HT1080 (cell line): ENCODE data around the gene ATP5MC2. TPM values are rescaled to one million over a fixed set of nuclear protein-coding genes. Genes with fewer than 3 reads are reported as not detected.
"Not testable (repeated sequence)": the region's sequence is repeated elsewhere in the genome, so short reads cannot be mapped to it uniquely, and the experiment has no call there.

ENCODE experiments used
- DNase-seq: peaks from one replicate; pipeline ENCODE4 v3.0.0-alpha.2; 2015; ENCODE audit warnings: low read depth
- polyA plus RNA-seq, 2 experiments: library from polyadenylated mRNA; depleted of rRNA; stranded (reverse); fragments of >200 nt; gene quantifications; 2 replicates each; pipeline ENCODE4 v1.2.3, GENCODE V29; 2015
- total RNA-seq: library from RNA; depleted of rRNA; stranded (reverse); fragments of >200 nt; shearing (Covaris generic); gene quantifications from 2 replicates; pipeline ENCODE4 v1.2.3, GENCODE V29; 2014; rRNA removed

Gene ATP5MC2
- total RNA-seq: 390 and 472 TPM in 2 replicates
- polyA plus RNA-seq (2015; cell fraction: cytosol; rRNA removed): 403 and 492 TPM in 2 replicates
- polyA plus RNA-seq (2015; cell fraction: nucleus; rRNA removed): 166 and 189 TPM in 2 replicates

DNA sequence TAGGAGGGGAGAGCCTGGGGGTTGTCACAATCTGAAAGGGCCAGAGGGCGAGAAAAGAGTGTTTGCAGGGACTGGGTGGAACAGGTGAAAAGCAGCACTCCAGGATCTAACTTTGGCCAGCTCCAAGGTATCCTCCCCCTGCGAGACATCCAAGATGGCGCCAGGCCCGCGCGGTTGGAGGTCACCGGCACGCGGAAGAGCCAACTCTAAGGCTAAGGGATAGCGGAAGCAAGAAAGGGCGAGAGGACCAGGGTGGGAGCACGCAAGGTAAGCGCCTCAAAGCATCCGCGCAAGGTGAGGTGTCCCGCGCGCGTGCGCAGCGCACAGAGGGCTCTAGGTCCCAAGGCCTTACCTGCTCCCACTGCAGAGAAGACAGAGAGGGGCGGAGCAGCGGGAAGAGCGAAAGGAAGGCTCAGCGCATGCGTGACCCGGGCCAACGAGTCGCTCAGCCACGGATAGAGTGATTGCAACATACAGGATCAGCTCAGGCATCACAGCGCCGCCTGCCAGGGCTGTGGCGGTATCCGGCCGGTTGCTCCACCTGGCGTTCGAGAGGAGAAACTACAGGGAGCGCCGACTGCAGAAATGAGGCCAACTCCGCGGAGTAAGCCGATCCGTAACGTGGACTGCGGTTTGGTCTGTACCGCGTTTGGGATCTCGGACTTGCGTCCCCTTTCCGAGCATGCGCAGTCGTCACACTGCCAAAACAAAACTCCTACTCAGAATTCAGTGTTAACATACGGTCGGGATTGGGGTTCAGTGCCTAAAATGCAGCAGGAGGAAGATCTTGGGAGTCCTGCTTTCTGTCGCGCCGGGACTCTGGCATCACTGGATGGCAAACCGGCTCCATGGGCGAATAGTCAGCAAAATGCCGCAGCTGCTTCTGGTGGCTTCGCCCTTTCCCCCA is at the start of gene ATP5MC2:
ATP5MC2 (minus strand) TSS at position 383 of the 907 bp plus-strand sequence. CDS start 3,469 bp downstream, outside the sequence.
- peak; percentile 99 for DNase-seq

DNA sequence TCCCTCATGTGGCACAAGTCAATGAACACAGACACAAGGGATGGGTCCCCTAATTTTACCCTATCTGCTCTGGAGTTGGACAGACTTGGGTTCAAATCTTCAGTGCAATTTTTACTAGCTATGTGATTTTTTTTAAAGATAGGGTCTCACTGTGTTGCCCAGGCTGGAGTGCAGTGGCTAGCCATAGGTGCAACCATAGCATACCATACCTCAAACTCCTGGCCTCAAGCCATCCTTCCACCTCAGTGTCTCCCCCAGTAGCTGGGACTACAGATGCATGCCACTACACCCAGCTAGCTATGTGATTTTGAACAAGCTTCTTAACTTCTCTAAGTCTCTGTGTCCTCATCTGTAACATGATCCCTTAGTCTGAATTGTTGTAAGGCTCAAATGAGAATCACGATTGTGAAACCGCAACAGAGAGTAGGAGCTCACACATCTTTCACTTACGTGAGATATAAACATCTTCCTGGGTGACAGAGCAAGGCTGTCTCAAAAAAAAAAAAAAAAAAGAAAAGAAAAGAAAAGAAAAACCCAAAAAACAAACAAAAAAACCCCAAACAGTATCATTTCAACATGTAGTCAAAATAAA is 46.7 kb upstream of the ATP5MC2 start:
- no peak for DNase-seq

DNA sequence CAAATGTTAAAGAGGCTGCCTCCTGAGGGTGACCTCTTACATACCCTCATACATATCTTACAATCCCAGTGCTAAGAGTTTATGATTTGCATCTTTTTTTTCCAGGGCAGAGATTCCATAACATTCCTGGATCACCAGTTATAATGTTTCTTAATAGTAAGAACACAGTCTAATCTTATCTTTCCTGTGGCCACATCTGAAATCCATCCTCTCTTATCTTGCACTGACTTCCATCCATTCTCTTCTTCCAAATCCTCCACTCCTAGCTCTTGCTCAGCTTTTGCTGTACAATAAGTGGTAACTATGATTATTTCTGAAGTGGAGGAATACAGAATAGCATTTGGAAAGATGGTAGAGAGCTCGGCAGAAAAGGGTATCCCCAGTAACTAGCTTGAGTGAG is 45.1 kb upstream of the ATP5MC2 start:
- no peak for DNase-seq

DNA sequence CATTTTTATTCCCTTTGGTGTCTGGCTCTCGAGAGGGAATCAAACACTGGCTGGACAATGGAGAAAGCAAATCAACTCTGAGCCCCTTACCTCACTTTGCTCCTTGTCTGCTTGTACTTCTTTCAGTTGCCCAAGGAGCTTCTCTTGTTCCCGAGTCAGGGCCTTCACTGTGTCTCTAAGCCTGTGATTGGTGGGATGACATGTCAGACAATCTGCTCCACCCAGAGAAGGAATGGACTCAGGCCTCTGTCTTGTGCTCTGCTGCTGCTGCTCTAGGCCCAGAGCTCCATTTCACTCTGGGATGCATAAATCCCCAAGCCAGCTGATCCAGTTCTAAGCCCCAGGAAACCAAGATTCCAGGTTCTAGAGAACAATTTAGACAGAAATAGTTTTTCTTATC is 43.8 kb upstream of the ATP5MC2 start:
- no peak for DNase-seq

DNA sequence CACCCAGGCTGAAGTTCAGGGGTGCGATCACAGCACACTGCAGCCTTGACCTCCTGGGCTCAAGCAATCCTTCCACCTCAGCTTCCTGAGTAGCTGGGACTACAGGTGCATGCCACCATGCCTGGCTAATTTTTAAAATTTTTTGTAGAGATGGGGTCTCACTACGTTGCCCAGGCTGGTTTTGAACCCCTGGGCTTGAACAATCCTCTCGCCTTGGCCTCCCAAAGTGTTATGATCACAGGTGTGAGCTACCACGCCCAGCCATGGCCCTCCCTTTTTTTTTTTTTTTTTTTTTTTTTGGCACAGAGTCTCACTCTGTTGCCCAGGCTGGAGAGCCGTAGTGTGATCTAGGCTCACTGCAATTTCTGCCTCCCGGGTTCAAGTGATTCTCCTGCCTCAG is 42.7 kb upstream of the ATP5MC2 start:
- not testable (repeated sequence) for DNase-seq

DNA sequence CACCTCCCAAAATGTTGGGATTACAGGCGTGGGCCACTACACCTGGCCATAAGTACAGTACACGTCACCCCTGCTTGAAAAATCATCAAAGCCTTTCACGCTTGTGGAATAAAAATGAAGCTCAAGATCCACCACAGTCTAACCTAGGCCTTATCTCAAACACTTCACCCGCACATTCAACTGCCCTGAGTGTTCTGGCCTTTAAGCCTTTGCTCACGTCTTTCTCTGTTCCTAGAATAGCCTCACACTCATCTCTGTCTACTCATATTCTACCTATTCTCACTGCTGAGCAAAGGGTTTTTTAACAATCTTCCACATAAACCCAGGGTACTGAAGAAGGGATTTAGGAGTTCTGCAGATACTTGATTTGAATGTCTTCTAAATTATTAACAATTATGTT is 41.4 kb upstream of the ATP5MC2 start:
- no peak for DNase-seq

DNA sequence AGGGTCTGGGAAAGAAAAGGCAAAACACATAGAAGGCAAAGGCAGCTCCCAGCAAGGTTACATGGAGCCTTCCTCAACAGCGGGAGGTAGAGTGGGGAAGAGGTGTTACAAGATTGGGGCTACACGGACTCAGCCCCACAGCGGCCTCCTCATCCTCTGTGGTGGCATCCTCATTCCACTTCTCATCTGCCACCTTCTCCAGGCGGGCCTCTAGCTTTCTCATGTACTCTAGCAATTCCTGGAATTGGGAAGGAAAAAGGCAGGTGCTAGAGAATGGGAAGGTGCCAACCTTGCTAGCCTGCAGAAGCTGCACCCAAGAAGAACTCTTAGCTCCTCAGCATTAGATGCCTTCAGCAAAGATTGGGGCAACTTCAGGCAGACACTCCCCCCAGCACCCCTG is 38.1 kb upstream of the ATP5MC2 start:
- no peak for DNase-seq

DNA sequence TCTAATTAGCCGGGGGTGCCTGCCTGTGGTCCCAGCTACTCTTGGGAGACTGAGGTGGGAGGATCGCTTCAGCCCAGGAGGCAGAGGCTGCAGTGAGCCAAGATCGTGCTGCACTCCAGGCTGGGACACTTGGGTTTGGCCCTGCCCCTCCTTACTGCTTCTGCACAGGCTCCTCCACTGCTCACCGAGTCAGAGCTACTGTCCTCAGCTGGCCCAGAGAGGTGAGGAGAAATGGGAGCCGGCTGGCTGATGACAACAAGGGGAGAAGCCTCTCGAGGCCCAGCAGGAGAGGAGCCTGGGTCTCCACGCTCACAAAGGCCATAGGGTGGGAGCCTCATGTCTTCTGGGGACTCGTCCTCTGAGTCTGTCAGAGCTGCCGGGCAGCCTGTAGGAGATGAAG is 37.6 kb upstream of the ATP5MC2 start:
- DNase-seq: no peak

DNA sequence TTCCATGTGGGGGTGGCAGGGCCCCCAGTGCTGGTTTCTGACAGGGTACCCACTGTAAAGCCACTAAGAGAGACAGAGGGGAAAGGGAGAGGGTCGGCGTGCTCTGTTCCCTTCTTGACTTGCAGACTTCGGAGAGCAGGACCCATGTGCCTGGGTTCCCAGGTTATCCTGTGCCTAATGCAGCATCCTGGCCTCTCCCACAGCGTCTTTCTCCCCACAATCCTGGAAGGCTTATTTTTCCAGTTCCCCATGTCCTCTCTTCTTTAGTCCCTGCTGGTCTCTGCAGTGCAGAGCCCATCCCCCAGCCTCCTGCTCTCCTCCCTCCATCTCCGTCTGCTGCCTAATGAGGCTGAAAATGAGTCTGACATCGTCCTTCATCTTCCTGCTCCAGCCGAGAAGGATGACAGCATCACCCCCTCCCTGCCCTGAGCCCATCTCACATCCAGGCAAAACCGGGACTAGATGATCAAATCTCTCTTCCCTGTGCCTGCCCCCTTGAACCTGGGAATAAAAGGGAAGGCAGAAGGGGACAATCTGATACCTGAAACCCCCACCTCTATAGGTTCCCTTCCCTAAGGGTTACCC is 36.3 kb upstream of the ATP5MC2 start:
- no peak for DNase-seq

DNA sequence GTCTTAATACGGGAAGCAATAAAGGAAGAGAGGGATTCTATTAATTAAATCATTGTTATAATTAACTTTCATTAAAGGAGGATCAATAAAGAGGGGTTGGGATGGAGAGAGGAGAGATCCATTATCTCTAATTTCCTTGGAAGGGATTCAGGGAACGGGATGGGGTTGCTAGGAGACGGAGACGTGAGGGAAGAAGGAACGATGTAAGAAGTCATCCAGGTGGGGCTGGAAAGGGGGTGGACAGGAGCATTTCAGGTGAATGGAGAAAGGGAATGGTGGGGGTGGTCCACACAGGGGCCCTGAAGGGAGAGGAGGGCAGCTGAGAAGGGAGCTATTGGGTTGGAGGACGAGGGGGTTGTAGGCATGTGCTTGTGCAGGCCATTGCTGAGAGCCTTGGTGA is 34.2 kb upstream of the ATP5MC2 start:
- no peak for DNase-seq

DNA sequence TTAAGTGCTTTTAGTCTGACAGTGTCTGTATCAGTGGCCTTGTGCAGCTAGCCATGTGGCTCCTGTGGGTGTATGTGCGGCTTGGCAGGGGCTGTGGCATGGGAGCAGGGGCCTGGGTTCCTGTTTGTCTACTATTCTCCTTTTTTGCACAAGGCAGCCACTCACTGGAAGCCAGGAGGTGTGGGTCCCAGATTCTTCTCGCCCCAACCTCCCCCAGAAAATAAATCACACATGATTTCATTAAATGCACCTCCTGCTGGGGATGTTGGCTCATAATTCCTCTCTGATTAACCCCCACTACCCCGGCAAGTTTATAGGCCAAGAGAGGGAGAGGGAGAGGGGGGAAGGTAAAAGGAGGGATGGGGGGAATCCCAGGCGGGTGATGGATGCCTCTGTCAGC is 33.8 kb upstream of the ATP5MC2 start:
- no peak for DNase-seq

DNA sequence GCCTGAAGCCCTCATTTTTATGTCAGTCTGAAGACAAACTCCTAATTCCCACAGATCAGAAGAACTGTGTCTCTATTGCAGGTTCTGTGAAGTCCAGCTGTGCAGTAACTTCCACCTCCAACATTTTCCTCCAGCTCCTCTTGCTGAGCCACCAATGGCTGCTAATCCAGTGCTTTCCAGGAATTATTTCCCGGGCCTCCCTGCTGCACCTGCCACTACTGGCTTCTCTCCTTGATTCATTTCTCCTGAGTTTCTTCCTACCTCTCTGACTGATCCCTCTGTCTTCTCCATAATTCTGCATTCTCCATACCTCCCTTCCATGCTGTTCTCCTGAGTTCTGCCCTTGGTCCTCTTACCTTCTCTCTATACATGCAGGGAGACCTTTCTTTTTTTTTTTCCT is 30.2 kb upstream of the ATP5MC2 start:
- no peak for DNase-seq

DNA sequence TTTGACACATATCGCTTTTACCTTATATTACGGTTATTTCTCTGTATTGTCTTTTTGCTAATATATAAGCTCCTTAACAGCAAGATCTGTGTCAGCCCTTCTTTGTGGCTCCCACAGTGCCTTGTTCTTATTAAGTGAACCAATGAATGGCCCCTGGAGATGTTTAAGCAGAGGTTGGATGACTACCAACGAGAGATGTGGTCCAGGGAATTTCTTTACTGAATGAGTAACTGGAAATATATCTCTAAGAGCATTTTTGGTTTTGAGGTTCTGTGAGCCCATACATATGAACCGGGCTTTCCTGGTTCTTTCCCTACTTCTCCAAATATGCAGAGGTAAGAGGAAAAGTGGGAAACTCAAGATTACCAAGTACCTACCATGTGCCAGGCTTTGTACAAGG is 27.9 kb upstream of the ATP5MC2 start:
- DNase-seq: no peak

DNA sequence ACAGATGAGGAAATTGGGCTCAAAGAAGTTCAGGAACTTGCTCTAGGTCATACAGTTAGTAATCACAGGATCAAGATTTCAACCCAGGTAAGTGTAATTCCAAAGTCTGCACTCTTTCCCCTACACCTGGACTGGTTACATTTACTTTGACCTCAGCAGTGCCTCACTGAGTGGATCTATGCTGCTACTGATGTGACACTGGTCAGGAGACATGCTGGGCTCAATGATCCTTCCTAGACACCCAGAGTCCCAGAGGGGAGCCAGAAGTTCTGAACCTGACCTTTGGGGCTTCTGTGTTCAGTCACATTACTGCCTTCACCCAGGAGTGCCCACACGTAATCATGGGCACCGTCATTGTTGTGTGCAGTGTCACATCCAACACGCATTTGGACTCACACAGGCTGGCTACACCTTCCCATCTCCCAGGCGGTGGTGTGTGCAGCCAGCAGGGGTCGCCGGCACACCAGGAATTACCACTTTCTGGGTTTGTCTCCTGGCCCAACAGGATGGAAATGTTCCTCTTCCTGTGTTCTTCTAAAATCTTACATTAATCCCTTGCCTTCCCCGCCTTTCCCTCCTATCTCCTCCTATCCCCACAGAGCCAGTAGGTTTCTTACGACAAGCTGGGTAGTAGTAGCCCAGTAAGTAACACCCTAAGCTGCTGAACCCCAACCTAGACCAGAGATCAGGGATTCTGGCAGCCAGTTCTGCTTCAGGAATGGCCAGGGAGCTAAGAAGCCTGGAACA is 25.8 kb upstream of the ATP5MC2 start:
- DNase-seq: peak; percentile 68

DNA sequence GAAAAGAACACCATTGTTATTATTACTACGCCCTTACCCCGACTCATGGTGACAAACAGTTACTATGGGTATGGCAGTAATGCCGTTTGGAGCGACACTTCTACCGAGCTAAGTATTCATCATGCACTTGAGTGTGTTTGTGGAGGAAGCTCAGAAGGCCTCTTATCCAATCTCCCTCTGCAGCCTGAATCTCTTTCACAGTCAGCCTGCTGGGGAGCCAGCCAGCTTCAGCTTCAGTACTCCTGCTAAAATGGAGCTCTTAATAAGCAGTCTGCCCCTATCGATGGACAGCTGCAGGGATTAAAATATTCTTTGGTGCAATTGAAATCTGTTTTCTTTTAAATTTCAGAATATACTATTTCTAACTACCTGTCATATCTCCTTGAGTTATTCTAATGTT is 24.7 kb upstream of the ATP5MC2 start:
- no peak for DNase-seq

DNA sequence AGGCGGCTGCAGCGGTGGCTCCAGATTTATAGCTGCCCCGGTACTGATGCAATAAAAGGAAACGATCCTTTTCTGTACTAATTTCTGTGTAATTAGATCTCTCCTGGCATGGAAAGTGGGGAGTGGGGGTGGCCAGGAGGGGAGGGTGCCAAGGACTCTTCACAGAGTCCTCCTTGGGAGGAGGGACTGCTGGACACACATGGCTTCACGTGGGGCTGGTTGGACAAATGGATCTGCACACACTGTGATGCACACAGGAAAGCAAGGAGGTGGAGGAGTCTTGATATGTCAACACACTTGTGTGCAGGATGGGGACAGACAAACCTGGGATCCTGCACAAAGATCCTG is 23.8 kb upstream of the ATP5MC2 start:
- no peak for DNase-seq

DNA sequence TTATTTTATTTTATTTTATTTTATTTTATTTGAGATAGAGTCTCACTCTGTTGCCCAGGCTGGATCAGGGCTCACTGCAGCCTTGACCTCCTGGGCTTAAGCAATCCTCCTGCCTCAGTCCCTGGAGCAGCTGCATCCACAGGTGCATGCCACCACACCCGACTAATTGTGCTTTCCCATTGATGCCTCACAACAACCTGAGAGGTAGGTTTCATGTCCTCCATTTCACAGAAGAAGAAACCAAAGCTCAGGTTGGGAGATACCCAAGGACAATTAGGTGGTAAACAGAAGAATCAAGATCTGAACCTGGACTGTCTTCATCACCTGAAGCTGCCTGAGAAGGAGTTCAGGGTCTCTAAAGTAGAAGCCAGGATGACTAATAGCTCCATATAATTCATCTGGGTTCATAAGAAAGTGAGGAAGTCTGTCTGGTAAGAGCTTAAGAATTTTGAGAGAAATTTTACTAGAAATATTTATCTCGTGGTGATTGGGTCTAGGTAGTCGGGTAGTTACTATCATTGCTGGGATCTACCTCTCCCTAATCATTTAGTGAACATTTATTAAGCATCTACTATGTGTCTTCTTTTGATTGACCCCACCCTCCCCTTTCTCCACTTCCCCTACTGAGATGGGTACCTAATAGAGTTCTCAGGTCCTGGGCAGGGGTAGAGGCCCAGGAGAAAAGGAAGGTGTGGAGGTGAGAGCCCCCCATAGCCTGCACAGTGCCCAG is 23.2 kb upstream of the ATP5MC2 start:
- no peak for DNase-seq

DNA sequence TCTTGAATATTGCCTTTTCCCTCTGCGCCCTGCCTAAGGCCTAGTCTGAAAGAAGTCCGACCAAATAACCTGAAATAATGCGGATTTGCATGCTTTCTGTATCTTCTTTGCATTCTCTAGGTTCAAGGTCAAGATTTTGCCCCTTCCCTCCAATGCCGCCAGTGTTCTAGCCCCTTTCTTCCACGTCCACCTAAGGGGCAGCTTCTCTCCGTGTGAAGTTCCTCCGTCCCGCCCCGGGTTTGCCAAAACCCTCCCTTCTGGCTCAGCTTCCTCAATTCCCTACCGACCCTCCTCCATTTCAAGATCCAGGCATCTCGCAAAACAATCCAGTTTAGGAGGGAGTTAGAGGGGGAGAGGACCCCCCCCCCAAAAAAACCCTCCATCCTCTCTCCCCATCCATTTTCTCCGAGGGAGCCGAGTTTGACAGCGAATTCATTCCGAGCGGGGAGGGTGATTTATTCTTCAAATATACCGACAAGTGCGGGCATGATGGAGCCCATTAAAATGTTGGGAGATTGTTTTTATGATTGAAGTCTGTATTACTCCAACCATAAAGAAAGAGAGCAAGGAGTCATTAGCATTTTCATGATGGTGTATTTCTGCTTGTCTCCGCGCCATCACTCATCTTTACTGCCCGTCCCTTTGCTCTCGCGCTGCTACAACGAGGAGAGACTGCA is 20.9 kb upstream of the ATP5MC2 start:
- DNase-seq: no peak

DNA sequence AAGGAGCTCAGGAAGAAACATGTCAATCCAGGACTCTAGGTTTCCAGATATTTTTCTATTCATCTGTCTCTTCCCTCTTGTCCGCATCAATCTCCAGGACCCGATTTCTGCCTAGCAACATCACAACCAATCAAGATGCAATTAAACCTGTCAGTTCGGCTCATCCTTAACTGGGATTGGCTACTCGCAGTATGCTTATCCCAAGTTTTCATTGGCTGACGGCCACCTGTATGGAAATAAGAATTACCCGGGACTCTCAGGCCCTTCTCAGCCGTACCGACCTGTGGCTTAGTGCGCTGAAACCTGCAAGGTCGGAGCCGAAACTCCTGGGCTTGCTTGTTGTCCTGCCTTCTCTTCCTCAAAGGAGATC is 20.4 kb upstream of the ATP5MC2 start:
- peak; percentile 72 for DNase-seq
